GM21360 (cell line): Measurements from ENCODE around the gene C19orf25.
A peak's percentile ranks its signal among the peaks of the same experiment; 100 is the strongest.

Experiments used
- ATAC-seq: cut with Tn5 transposase; IDR thresholded peaks from one replicate; pipeline ENCODE4 v1.9.1; 2021; ENCODE audit warnings: mild to moderate bottlenecking, moderate library complexity; ENCODE audit not compliant: unreplicated experiment

Gene C19orf25

DNA sequence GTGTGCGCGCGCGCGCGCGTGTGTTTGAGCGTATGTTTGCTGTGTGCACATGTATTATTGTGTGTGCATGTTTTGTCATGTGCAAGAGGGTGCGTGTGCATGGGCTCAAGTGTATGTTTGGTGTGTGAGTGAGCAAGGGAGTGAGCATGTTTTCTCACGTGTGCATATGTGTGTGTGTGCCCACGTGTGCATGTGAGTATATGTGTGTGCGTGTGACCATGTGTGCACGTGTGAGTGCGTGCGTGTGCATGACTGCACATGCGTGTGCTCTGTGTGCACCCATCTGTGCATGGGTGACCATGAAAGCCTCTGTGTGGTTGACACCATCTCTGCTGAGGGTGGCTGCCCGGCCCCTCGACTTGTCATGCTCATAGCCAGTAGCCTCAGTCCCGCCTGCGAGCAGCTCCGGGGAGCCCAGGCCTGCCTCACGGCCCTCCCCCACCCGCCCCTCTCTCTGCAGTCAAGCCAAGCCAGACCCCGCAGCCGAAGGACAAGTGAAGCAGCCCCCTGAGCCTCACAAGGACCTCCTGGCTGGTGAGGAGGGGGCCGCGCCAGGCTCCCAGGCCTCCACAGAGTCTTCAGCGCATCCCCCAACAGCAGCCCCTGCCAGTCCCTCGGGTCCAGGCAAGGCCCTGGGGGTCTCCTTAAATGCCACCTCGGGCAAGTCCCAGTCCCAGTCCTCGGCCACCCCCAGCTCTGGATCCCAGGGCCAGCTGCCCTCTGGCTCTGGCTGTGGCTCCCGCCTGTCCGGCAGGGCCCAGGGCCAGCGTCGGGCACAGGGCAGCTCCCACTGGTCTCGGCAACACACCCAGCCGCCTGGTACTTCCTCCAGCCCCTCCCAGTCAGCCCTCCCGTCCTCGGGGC, 17.9 kb upstream of the C19orf25 start:
- ATAC-seq = no peak

DNA sequence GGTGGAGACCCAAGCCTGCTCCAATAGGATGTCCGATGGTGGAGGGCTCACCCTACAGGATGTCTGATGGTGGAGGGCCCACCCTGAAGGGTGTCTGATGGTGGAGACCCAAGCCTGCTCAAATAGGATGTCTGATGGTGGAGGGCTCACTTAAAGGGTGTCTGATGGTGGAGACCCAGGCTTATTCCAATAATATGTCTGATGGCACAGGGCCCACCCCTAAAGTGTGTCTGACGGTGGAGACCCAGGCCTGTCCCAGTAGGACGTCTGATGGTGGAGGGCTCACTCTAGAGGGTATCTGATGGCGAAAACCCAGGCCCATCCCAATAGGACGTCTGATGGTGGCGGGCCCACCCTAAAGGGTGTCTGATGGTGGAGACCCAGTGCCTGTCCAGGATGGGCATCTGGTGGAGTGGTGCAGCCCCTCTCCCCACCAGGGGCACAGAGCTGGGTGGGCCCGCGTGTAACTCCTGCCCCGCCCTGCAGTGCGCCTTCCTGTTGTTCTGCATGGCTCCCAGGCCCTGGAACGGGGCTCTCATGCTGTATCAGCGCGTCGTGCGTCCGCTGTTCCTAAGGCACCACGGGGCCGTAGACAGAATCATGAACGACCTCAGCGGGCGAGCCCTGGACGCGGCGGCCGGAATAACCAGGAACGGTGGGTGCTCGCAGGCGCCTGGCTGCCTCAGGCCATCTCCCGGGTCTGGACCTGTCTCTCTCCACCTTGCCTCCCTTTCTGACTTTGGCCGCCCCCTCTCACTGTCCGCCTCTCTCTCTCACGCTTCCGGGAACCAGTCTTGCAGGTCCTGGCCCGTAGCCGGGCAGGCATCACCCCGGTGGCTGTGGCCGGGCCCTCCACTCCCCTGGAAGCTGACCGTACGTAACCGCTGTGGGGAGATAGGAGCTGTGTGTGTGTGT, 17.0 kb upstream of the C19orf25 start:
- no peak for ATAC-seq

GRCh38 chr19:1495051-1495798, 16.2 kb upstream of the C19orf25 start:
- no peak for ATAC-seq

- no peak for ATAC-seq
Measured at GRCh38 chr19:1494115-1494815, 15.2 kb upstream of the C19orf25 start.

GRCh38 chr19:1492474-1493006, 13.5 kb upstream of the C19orf25 start:
- ATAC-seq = no peak

GRCh38 chr19:1491849-1492170, 12.8 kb upstream of the C19orf25 start:
- no peak for ATAC-seq

- no peak for ATAC-seq
Measured at GRCh38 chr19:1491114-1491848, 12.3 kb upstream of the C19orf25 start, which contains the start of gene REEP6. REEP6 (plus strand) TSS chr19:1491181; CDS start chr19:1491270, 89 bp downstream.

DNA sequence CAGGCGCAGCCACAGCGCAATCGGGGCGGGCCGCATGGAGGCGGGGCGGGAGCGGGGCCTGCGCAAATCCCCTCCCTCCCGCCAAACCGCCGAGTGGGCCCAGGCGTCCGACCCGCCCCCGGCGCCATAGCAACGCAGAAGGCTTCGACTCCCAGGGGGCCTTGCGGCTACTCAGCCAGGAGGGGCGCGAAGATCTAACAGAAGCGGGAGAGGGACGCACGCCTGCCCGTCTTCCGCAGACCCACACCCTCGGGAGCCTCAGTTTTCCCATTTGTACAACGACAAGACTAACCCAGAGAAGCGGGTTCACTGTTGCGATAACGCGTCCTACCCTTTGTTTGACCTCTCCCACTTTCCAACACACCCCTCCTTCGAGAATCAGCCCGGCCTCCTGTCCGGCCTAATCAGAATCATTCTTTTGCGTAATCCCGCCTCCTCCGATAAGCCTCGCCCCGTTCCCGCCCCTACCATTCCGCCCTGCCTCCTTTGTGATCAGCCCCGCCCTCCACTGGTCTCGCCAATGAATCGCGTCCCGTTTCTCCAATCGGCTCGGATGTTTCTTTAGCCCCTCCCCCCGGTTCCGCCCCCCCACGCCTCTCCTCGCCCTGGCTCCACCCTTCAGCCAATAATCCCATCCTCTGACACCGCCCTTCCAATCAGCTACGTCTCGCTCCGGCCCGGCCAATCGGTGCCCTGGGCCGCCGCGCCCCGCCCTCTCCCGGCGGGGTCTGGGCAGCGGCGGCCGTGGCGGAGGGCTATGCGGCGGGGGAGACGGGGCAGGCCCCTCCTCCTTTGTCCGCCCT, 11.5 kb upstream of the C19orf25 start, which contains the start of gene PCSK4:
Gene PCSK4, minus strand, starts transcription at position 40 of the 803 bp plus-strand sequence. Its CDS starts 4 bp downstream, at position 36.
- ATAC-seq = peak; percentile 74

GRCh38 chr19:1489463-1490310, 10.7 kb upstream of the C19orf25 start:
- ATAC-seq = no peak

- no peak for ATAC-seq
Measured at GRCh38 chr19:1488282-1488601, 9.2 kb upstream of the C19orf25 start.

DNA sequence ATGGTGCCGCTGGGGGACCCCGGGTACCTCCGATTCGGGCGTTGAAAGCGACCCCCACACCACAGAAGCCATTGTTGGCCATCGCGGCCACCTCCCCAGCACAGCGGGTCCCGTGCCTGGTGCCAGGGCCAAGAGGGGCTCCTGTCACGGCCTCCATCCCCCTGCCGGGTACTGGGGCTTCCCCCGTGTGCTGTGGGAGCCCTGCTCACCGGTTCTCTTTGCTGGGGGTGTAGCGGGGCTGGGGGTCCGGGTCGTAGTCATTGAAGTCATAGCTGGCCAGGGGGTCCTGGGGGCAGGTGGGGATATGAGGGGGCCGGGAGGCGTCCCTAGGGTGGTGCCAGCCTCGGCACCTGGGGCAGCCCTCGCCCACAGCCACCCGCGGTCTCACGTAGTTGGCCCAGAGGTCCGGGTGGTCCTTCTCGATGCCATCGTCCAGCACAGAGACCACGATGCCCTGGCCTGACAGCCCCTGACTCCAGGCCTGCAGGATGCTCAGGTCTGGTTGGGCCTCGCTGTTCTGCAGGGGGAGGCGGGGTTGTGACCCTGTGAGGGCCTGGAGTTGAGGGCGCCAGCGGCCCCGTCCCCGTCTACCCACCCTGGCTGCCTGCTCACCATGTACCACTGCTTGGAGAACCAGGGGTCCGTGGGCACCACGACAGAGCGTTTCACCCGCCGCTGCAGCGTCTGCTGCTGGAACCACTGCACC, 8.7 kb upstream of the C19orf25 start:
- no peak for ATAC-seq

DNA sequence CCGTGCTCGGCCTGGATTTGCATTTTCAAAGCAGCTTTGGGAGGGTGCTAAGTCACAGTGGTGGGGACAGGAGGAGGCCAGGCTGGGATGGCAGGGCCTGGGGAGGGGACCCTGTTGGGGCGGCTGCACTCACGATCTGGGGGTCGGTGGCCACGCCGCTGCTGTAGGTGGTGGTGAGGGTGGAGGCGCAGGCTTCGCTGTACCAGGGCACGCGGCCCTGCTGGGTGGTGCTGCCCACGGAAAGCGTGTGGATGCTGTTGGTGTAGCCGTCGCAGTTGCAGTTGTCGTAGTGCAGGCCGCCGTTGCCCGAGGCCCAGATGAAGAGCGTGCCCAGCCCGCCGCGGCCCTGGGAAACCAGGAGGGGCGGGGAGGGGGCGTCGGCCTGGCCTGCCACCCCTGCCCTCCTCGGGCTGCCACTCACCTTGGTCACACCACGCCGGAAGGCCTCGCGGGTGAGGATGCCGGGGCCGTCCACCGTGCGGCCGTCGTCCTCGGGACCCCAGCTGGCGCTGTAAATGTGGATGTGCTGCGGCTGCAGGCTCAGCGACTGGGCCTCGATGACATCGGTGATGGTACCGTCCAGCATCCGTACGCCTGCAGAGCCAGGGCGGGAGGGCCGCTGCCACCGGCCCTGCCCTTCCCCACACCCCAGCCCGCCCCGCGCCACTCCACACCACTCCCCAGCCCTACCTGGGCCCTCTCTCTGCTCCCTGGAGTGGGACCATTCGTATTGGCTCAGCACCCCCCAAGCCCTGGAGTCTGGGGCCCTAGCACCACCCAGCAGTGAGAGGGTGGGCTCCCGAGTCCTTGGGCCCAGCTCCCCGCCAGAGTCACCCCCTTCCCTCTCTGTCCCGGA, 7.9 kb upstream of the C19orf25 start:
- ATAC-seq = no peak

DNA sequence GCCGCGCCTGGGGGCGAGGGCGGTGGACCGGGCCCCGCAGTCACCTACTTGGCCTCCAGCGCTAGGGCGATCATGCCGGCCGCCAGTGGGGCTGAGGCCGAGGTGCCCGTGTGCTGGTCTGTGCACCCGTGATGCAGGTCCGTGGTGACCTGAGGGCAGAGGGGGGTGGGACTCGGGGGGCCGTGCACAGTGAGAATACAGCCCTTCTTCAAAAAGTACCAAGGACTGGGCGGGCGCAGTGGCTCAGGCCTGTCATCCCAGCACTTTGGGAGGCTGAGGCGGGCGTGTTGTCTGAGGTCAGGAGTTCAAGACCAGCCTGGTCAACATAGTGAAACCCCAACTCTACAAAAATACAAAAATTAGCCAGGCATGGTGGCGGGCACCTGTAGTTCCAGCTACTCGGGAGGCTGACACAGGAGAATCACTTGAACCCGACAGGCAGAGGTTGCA, 5.0 kb upstream of the C19orf25 start:
- no peak for ATAC-seq

- no peak for ATAC-seq
Measured at GRCh38 chr19:1483131-1483978, 4.3 kb upstream of the C19orf25 start.
